A549 (cell line): ENCODE results near the gene ADAP2. TPM values are rescaled to one million over a fixed set of nuclear protein-coding genes. Genes with fewer than 3 reads are reported as not detected.
A peak's percentile ranks its signal among the peaks of the same experiment; 100 is the strongest.

Experiments
- ATAC-seq, 2 experiments: fragments of 200-7000 bp in 1 of 2; fragments of >200 bp in 1 of 2; cut with Nextera tagmentation in 1 of 2; cut with Tn5 transposase in 1 of 2; 3 replicates each; pipeline versions ENCODE4 v1.8.0 to v1.9.1; 2018 to 2020; ENCODE audit warnings: mild to moderate bottlenecking in 1 of 2, moderate library complexity in 1 of 2
- CTCF ChIA-PET: fragments of 300-600 bp; sonication (Branson Sonifier 250); formaldehyde crosslinking; extraction: SDS; loops from one replicate; lab custom pipeline; 2021; ENCODE audit warnings: antibody characterized with exemption, inconsistent platforms; lab: Yijun Ruan, JAX
- POLR2A ChIA-PET: fragments of 350-600 bp; formaldehyde crosslinking; extraction: SDS; loops from one replicate; lab custom pipeline; 2021; ENCODE audit warnings: antibody characterized with exemption, inconsistent platforms; lab: Yijun Ruan, JAX
- DNase-seq, 2 experiments: peaks; one replicate each; pipeline versions ENCODE4 v3.0.0 to v3.0.0-alpha.2; 2011 to 2016; ENCODE audit warnings: low read depth in 1 of 2, low spot score in 1 of 2
- FAIRE-seq: peaks from 2 replicates; lab custom pipeline; 2011; peaks lifted over from hg19 to GRCh38; lab: Jason Lieb, UNC
- H3K27ac ChIP-seq, 2 experiments: fragments of >200 bp; sonication (Bioruptor Twin); formaldehyde crosslinking; 3 replicates each; pipeline ENCODE4 v1.5.1; 2016 to 2017
- H3K4me1 ChIP-seq: fragments of >200 bp; sonication (Bioruptor Twin); formaldehyde crosslinking; 3 replicates; pipeline ENCODE4 v1.6.1; 2016
- H3K4me2 ChIP-seq: fragments of >200 bp; sonication (Bioruptor Twin); formaldehyde crosslinking; 3 replicates; pipeline ENCODE4 v1.6.1; 2016
- H3K4me3 ChIP-seq: fragments of >200 bp; sonication (Bioruptor Twin); formaldehyde crosslinking; 3 replicates; pipeline ENCODE4 v1.5.1; 2016
- H3K9me3 ChIP-seq: fragments of >200 bp; sonication (Bioruptor Twin); formaldehyde crosslinking; 3 replicates; pipeline ENCODE4 v1.6.1; 2016
- ATOH8 ChIP-seq: fragments of 250-450 bp; sonication (Bioruptor Pico); IDR thresholded peaks from 2 replicates; pipeline ENCODE4 v1.5.0; 2020; ENCODE audit warnings: low read depth, mild to moderate bottlenecking, moderate library complexity
- CBX2 ChIP-seq: fragments of 200-600 bp; sonication (generic); IDR thresholded peaks from 2 replicates; pipeline ENCODE4 v1.6.1; 2016; ENCODE audit warnings: low read depth, mild to moderate bottlenecking, borderline replicate concordance
- FOSB ChIP-seq: fragments of 250-450 bp; sonication (Bioruptor Pico); IDR thresholded peaks from 2 replicates; pipeline ENCODE4 v1.5.0; 2020; ENCODE audit warnings: mild to moderate bottlenecking, moderate library complexity
- FOXS1 ChIP-seq: fragments of 250-450 bp; sonication (Bioruptor Pico); IDR thresholded peaks from 2 replicates; pipeline ENCODE4 v1.5.0; 2020; ENCODE audit warnings: mild to moderate bottlenecking, moderate library complexity
- HES2 ChIP-seq: fragments of >200 bp; sonication (Bioruptor Twin); formaldehyde crosslinking; IDR thresholded peaks from 2 replicates; pipeline ENCODE4 v1.6.1; 2016
- HOXA7 ChIP-seq: fragments of 250-450 bp; sonication (Bioruptor Pico); IDR thresholded peaks from 2 replicates; pipeline ENCODE4 v1.5.0; 2020; ENCODE audit warnings: mild to moderate bottlenecking, moderate library complexity
- HOXB13 ChIP-seq: fragments of 250-450 bp; sonication (Bioruptor Pico); IDR thresholded peaks from 2 replicates; pipeline ENCODE4 v1.5.0; 2020; ENCODE audit warnings: low read depth, mild to moderate bottlenecking, moderate library complexity
- HOXB5 ChIP-seq: fragments of 250-450 bp; sonication (Bioruptor Pico); IDR thresholded peaks from 2 replicates; pipeline ENCODE4 v1.5.0; 2020; ENCODE audit warnings: mild to moderate bottlenecking, moderate library complexity
- JUN ChIP-seq, 2 experiments: fragments of >200 bp; sonication (Bioruptor Twin); formaldehyde crosslinking; IDR thresholded peaks; 2 replicates in 1 of 2; 3 replicates in 1 of 2; pipeline ENCODE4 v1.6.1; 2016 to 2017
- JUNB ChIP-seq: fragments of >200 bp; sonication (Bioruptor Twin); formaldehyde crosslinking; IDR thresholded peaks from 2 replicates; pipeline ENCODE4 v1.6.1; 2016
- KDM5A ChIP-seq: fragments of 200-600 bp; sonication (generic); IDR thresholded peaks from 2 replicates; pipeline ENCODE4 v1.6.1; 2016; ENCODE audit warnings: antibody characterized with exemption, mild to moderate bottlenecking
- MYC ChIP-seq: IDR thresholded peaks from 2 replicates; pipeline ENCODE4 v1.6.1; 2012; ENCODE audit warnings: mild to moderate bottlenecking, inconsistent platforms, low read length, improper control_type of control experiment, borderline replicate concordance
- RCOR1 ChIP-seq: fragments of 150-350 bp; IDR thresholded peaks from 2 replicates; pipeline ENCODE4 v1.6.1; 2014; ENCODE audit warnings: antibody characterized with exemption, low read length, low read depth
- SREBF2 ChIP-seq: fragments of 450-650 bp; IDR thresholded peaks from 2 replicates; pipeline ENCODE4 v1.6.1; 2014; ENCODE audit warnings: mild to moderate bottlenecking, moderate library complexity
- TP53 ChIP-seq: fragments of 250-450 bp; sonication (Bioruptor Pico); IDR thresholded peaks from 2 replicates; pipeline ENCODE4 v1.5.0; 2021; ENCODE audit warnings: mild to moderate bottlenecking, moderate library complexity
- USF2 ChIP-seq: fragments of 450-650 bp; IDR thresholded peaks from 2 replicates; pipeline ENCODE4 v1.6.1; 2014; ENCODE audit warnings: antibody characterized with exemption
- ZFP36 ChIP-seq: fragments of 450-650 bp; IDR thresholded peaks from 2 replicates; pipeline ENCODE4 v1.6.1; 2014; ENCODE audit warnings: borderline replicate concordance; ENCODE audit not compliant: partially characterized antibody
- ZNF302 ChIP-seq: fragments of 250-450 bp; sonication (Bioruptor Pico); IDR thresholded peaks from 2 replicates; pipeline ENCODE4 v1.9.0; 2021; ENCODE audit warnings: inconsistent platforms, mild to moderate bottlenecking, moderate library complexity
- ZSCAN20 ChIP-seq: fragments of 250-450 bp; sonication (Bioruptor Pico); IDR thresholded peaks from 2 replicates; pipeline ENCODE4 v1.8.0; 2022; ENCODE audit warnings: mild to moderate bottlenecking, moderate library complexity
- WGBS: methylation state at CpG from one replicate; pipeline ENCODE4 v1.1.6; 2017; ENCODE audit errors: missing lambda C conversion rate; 5-methylcytosine and 5-hydroxymethylcytosine counted together
- polyA plus RNA-seq, 4 experiments: library from polyadenylated mRNA; depleted of rRNA in 3 of 4; stranded (reverse); fragments of >200 nt; fragmentation: RNase III in 1 of 4; extraction: RNeasy Plus Mini Kit Qiagen cat#74134 plus additional on column Dnase treatment in 1 of 4; gene quantifications; 2 replicates in 3 of 4; 3 replicates in 1 of 4; pipeline ENCODE4 v1.2.3, GENCODE V29; 2011 to 2017
- TF ChIP-seq, protein P1 (sequence below): fragments of 200-600 bp; sonication (generic); IDR thresholded peaks from 2 replicates; pipeline ENCODE4 v1.6.1; 2016; ENCODE audit warnings: antibody characterized with exemption, mild to moderate bottlenecking, moderate library complexity

ADAP2 gene
- polyA plus RNA-seq, 2 of the 4 experiments (the other 2 are of a cell fraction), result 3.9 to 4.5 TPM

- H3K4me1 ChIP-seq, result no peaks in the 10 kb centered on the region
- no peak overlapping the region for H3K27ac ChIP-seq
- POLR2A ChIA-PET, result no interaction called here
- CTCF ChIA-PET, result no interaction called here
- no peak for DNase-seq
- no peak overlapping the region for H3K4me3 ChIP-seq
- no peak for FAIRE-seq
- WGBS, result 56% methylated on average over 4 of the region's 4 CpGs
- no peaks in the 10 kb centered on the region for H3K9me3 ChIP-seq
- no peak for ATAC-seq
- H3K4me2 ChIP-seq, result no peak overlapping the region
- no peak for TF ChIP-seq ATOH8 (CRISPR knock-in tag)
Measured at GRCh38 chr17:30942308-30943079, 20.7 kb downstream of the ADAP2 start.

GRCh38 chr17:30947796-30948195, 26.1 kb downstream of the ADAP2 start:
- POLR2A ChIA-PET, result no interaction called here
- DNase-seq (no peak), FAIRE-seq (no peak), ATAC-seq (no peak)
- CTCF ChIA-PET, result interaction anchor here (1.1 to 1.8 kb wide), 3 partner anchors 10 to 29 kb away, joined by 3 to 5 read pairs (median 3); no protein-coding TSS in a partner anchor
- Histone ChIP-seq H3K4me2 (no peak overlapping the region), H3K4me3 (no peak overlapping the region), H3K4me1 (peaks cover 11% of the 10 kb centered on the region), H3K27ac (no peak overlapping the region), H3K9me3 (no peaks in the 10 kb centered on the region)
- TF ChIP-seq, protein P1, sequence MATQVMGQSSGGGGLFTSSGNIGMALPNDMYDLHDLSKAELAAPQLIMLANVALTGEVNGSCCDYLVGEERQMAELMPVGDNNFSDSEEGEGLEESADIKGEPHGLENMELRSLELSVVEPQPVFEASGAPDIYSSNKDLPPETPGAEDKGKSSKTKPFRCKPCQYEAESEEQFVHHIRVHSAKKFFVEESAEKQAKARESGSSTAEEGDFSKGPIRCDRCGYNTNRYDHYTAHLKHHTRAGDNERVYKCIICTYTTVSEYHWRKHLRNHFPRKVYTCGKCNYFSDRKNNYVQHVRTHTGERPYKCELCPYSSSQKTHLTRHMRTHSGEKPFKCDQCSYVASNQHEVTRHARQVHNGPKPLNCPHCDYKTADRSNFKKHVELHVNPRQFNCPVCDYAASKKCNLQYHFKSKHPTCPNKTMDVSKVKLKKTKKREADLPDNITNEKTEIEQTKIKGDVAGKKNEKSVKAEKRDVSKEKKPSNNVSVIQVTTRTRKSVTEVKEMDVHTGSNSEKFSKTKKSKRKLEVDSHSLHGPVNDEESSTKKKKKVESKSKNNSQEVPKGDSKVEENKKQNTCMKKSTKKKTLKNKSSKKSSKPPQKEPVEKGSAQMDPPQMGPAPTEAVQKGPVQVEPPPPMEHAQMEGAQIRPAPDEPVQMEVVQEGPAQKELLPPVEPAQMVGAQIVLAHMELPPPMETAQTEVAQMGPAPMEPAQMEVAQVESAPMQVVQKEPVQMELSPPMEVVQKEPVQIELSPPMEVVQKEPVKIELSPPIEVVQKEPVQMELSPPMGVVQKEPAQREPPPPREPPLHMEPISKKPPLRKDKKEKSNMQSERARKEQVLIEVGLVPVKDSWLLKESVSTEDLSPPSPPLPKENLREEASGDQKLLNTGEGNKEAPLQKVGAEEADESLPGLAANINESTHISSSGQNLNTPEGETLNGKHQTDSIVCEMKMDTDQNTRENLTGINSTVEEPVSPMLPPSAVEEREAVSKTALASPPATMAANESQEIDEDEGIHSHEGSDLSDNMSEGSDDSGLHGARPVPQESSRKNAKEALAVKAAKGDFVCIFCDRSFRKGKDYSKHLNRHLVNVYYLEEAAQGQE, result no peak
- TF ChIP-seq ZFP36 (no peak), ZSCAN20 (no peak), RCOR1 (no peak), HES2 (no peak), KDM5A (no peak), FOXS1 (no peak), HOXB13 (no peak), HOXA7 (no peak), ATOH8 (CRISPR knock-in tag) (no peak), CBX2 (no peak)
- WGBS, result 94% methylated on average over 5 of the region's 5 CpGs

- Histone ChIP-seq H3K4me1 (peaks cover 11% of the 10 kb centered on the region), H3K27ac (0 out of 6 replicates have a peak overlapping the region, but pooled peaks of 1 of the 2 experiments have one; percentile 4), H3K4me2 (peak overlapping the region; percentile 15; the same call in 1 of the 3 replicates), H3K9me3 (no peaks in the 10 kb centered on the region), H3K4me3 (no peak overlapping the region)
- DNase-seq (no peak), ATAC-seq (peak in 1 of 2 experiments; percentile 12; a peak in 1 of 6 replicates), FAIRE-seq (no peak)
- ChIA-PET POLR2A (no interaction called here), CTCF (interaction anchor here (0.7 to 1.2 kb wide), 2 partner anchors 16 to 489 kb away, joined by 3 read pairs; no protein-coding TSS in a partner anchor)
- TF ChIP-seq SREBF2 (no peak), JUN (IDR thresholded peaks at IDR 0.05) (no peak), JUNB (no peak), FOSB (no peak), HOXA7 (no peak), TP53 (CRISPR knock-in tag) (no peak), HOXB5 (CRISPR knock-in tag) (no peak), MYC (no peak), USF2 (no peak), HES2 (no peak), ZNF302 (CRISPR knock-in tag) (no peak)
- WGBS, result 93% methylated on average over 5 of the region's 5 CpGs
Measured at GRCh38 chr17:30950189-30950588, 28.4 kb downstream of the ADAP2 start.
